Neural crest cell (in vitro differentiated cells): Measurements from ENCODE around the gene POLQ. TPM values are rescaled to one million over a fixed set of nuclear protein-coding genes. Genes with fewer than 3 reads are reported as not detected.
"Not testable (repeated sequence)": the region's sequence is repeated elsewhere in the genome, so short reads cannot be mapped to it uniquely, and the experiment has no call there.

Source experiments
- DNase-seq: peaks from one replicate; pipeline ENCODE4 v3.0.0; 2021; ENCODE audit warnings: low read depth, mixed read lengths, low spot score
- H3K27ac Mint-ChIP-seq: one replicate; pipeline ENCODE4 v1.8.0; 2021; ENCODE audit warnings: mild to moderate bottlenecking, mixed read lengths; ENCODE audit not compliant: unreplicated experiment
- H3K27me3 Mint-ChIP-seq: 2 replicates; pipeline ENCODE4 v1.8.0; 2021; ENCODE audit warnings: low read depth, mild to moderate bottlenecking, mixed read lengths
- H3K36me3 Mint-ChIP-seq: 2 replicates; pipeline ENCODE4 v1.8.0; 2021; ENCODE audit warnings: low read depth, mild to moderate bottlenecking, mixed read lengths
- H3K4me1 Mint-ChIP-seq: 2 replicates; pipeline ENCODE4 v1.8.0; 2021; ENCODE audit warnings: mixed read lengths
- H3K4me3 Mint-ChIP-seq: one replicate; pipeline ENCODE4 v1.8.0; 2021; ENCODE audit warnings: mild to moderate bottlenecking, mixed read lengths
- H3K9me3 Mint-ChIP-seq: 2 replicates; pipeline ENCODE4 v1.8.0; 2021; ENCODE audit warnings: mixed read lengths
- total RNA-seq: library from RNA; stranded (reverse); gene quantifications from 2 replicates; pipeline ENCODE4 v1.2.1, GENCODE V29; 2021
- TF ChIP-seq, protein P1 (sequence below): fragments of 200-600 bp; sonication (generic); conservative IDR thresholded peaks from 2 replicates; pipeline ENCODE4 v1.5.0; 2021; ENCODE audit warnings: antibody characterized with exemption, mild to moderate bottlenecking

The POLQ gene
- total RNA-seq, 1 donor from 2014 or later, result 17.8 TPM

DNA sequence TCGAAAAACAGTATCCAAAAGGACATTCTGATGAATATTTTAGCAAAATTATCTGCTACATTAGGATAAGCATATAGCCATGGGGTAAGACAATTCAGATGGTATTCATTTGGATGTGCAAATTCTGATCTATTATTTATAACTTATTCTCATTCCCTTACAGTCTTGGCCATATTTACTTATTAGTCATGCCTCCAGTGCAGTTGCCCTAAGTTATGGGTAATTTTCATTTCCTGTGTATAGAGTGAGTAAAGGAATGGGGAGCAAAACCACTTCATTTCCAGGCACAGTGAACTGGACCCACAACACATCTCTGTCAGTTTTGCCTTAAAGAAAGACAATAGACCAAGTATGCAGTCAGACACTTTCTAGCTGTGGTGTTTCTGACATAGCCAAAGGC lies 134.3 kb downstream of the POLQ start:
- Mint-ChIP-seq H3K36me3 (no peaks in the 10 kb centered on the region), H3K9me3 (no peaks in the 10 kb centered on the region), H3K4me1 (no peaks in the 10 kb centered on the region), H3K27ac (no peak overlapping the region), H3K27me3 (no peaks in the 10 kb centered on the region), H3K4me3 (no peak overlapping the region)
- no peak for DNase-seq
- TF ChIP-seq, protein P1, sequence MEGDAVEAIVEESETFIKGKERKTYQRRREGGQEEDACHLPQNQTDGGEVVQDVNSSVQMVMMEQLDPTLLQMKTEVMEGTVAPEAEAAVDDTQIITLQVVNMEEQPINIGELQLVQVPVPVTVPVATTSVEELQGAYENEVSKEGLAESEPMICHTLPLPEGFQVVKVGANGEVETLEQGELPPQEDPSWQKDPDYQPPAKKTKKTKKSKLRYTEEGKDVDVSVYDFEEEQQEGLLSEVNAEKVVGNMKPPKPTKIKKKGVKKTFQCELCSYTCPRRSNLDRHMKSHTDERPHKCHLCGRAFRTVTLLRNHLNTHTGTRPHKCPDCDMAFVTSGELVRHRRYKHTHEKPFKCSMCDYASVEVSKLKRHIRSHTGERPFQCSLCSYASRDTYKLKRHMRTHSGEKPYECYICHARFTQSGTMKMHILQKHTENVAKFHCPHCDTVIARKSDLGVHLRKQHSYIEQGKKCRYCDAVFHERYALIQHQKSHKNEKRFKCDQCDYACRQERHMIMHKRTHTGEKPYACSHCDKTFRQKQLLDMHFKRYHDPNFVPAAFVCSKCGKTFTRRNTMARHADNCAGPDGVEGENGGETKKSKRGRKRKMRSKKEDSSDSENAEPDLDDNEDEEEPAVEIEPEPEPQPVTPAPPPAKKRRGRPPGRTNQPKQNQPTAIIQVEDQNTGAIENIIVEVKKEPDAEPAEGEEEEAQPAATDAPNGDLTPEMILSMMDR, result no peak

DNA sequence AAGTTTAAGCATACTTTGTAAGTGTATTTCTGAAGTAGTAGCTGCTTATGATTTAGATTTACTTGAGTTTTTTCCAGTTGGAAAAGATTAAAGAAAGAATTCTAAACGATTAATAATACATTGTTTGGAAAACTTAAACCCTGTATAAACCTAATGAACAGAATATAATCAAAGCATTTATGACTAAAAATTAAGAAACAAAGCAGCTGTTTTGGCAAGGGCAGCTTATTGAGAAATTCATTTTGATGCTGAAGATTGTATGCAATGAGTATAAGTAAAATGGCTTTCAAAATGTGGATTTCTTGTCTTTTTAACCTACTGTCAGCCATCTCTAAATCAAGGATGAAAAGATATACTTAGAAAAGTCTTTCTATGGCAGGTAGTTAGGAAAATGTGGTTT lies 140.2 kb downstream of the POLQ start:
- no peak for DNase-seq
- no peaks in the 10 kb centered on the region for H3K4me1 Mint-ChIP-seq
- H3K36me3 Mint-ChIP-seq, result no peaks in the 10 kb centered on the region
- H3K27ac Mint-ChIP-seq, result no peak overlapping the region
- no peaks in the 10 kb centered on the region for H3K27me3 Mint-ChIP-seq
- no peaks in the 10 kb centered on the region for H3K9me3 Mint-ChIP-seq
- H3K4me3 Mint-ChIP-seq, result no peak overlapping the region
- TF ChIP-seq, protein P1, result no peak

DNA sequence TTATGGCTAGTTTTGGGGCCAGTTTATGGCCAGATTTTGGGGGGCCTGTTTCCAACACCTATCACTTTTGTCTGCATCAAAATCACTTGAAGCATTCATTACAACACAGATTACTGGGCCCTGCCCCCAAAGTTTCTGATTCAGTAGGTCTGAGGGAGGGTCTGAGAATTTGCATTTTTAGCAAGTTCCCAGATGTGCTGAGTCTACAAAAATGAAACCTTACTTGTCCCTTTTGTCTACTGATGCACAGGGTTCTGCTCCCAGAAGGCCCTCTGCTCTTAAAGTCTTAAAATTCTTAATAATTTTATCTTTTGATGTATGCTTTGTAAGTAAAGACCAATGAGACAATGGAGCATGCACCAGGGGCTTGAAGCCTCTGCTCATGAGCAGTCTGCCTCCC lies 146.0 kb downstream of the POLQ start:
- Mint-ChIP-seq H3K27ac (no peak overlapping the region), H3K36me3 (peaks cover 2% of the 10 kb centered on the region), H3K27me3 (no peaks in the 10 kb centered on the region), H3K4me3 (no peak overlapping the region), H3K9me3 (no peaks in the 10 kb centered on the region), H3K4me1 (no peaks in the 10 kb centered on the region)
- TF ChIP-seq, protein P1, result no peak
- DNase-seq, result no peak

DNA sequence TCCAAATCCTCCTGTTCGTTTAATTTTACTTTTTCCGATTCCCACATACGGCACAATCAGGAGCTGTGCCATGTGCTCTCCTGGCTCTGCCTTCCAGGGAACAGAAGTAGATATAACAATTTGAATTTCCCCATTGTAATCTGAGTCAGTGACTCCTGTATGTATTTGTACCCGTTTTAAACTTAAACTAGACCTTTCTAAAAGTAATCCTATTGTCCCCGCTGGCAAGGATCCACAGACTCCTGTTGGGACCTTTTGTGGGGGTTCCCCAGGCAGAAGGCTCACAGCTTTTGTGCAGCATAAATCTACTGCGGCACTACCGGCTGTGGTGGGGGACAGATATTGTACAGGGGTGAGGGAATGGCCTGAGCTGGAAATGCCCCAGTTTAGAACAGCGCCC lies 147.7 kb downstream of the POLQ start:
- H3K4me3 Mint-ChIP-seq, H3K9me3 Mint-ChIP-seq, DNase-seq, H3K27ac Mint-ChIP-seq, H3K36me3 Mint-ChIP-seq, H3K27me3 Mint-ChIP-seq, H3K4me1 Mint-ChIP-seq: not testable (repeated sequence)

DNA sequence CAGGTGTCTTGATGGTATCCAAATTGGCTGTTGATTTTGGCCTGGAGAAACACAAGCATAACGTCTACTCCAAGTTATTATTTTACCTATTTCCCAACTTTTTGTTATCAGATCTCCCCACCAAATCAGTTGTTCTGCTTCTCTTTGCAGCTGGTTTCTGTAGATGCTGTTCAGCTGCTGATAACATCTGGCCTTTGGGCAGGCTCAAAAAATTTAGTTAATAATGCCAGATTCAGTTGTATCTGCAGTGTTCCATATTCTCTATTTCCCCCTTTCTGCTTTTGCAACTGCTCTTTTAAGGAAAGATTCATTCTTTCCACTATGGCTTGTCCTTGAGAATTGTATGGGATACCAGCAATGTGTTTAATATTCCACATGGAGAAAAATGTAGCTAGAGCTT lies 149.8 kb downstream of the POLQ start:
- H3K36me3 Mint-ChIP-seq, H3K27me3 Mint-ChIP-seq, H3K27ac Mint-ChIP-seq, DNase-seq, H3K4me3 Mint-ChIP-seq, H3K4me1 Mint-ChIP-seq: not testable (repeated sequence)
- peaks cover 12% of the 10 kb centered on the region for H3K9me3 Mint-ChIP-seq

DNA sequence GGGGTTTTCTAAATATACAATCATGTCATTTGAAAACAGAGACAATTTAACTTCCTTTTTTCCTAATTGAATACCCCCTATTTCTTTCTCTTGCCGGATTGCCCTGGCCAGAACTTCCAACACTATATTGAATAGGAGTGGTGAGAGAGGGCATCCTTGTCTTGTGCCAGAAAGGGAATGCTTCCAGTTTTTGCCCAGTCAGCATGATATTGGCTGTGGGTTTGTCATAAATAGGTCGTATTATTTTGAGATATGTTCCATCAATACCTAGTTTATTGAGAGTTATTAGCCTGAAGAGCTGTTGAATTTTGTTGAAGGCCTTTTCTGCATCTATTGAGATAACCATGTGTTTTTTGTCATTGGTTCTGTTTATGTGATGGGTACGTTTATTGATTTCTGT lies 157.5 kb downstream of the POLQ start:
- Mint-ChIP-seq H3K36me3 (peaks cover 18% of the 10 kb centered on the region), H3K9me3 (peaks cover 21% of the 10 kb centered on the region)
- H3K27ac Mint-ChIP-seq, DNase-seq, H3K27me3 Mint-ChIP-seq, H3K4me1 Mint-ChIP-seq, H3K4me3 Mint-ChIP-seq: not testable (repeated sequence)

Other genes starting within 250 kb of the POLQ start
- not detected in 2 replicates for gene ARGFX, start 22.0 kb upstream of the POLQ start, total RNA-seq
- gene FBXO40, start 47.4 kb upstream of the POLQ start, total RNA-seq, result not detected in 2 replicates
- 0.45 and 0.54 TPM in 2 replicates for gene HCLS1, start 114.9 kb upstream of the POLQ start, total RNA-seq
- gene GOLGB1, start 203.8 kb upstream of the POLQ start, total RNA-seq, result 31.4 and 33.2 TPM in 2 replicates